ENCODE data around the gene MORF4L1.

DNA sequence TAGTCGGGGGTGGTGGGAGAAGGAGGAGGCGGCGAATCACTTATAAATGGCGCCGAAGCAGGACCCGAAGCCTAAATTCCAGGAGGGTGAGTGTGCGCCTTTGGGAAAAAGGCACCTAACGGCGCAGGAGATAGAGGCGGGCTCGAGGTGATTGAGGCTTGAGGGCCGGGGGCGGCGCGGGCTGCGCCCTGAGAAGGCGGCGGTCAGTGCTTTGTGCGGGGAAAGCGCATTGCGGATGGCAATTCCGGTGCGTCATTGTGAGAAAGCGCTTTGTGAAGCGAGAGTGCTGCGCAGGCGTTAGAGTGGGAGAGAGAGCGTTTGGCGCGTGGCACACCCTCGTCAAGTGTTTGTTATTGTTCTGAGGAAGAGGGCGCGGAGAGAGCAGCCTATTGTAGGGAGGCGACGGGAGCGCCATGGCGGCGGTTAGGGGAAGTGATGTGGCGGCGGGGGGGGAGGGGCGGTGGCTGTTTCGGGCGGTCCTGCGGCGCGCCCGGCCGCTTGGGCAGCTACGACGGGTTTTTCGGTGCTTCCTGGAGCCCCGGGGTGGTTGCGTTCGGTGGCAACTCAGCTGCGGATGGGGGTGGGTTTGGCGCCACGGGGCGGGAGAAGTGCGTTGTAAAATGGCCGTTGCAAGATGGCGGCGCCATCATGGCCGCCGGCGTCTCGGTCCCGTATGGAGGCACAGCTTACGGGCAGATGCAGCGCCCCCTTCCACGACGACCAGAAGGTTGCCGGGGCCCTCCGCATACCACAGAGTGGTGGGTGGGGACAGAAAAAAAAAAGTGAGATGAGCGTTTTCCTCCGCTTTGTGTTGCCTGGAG, 492 bp downstream of the MORF4L1 start:
- TF ChIP-seq IKZF1 (conservative IDR thresholded peaks at IDR 0.05) (peak; percentile 42), ESRRA (IDR thresholded peaks at IDR 0.05; ENCODE audit: low read length) (no peak), POLR2AphosphoS5 (IDR thresholded peaks at IDR 0.05; ENCODE audit: low read length) (peak; percentile 62), POLR2A (IDR thresholded peaks at IDR 0.05; ENCODE audit: low read depth, low read length) (peak; percentile 92)
- TF ChIP-seq, protein P1, sequence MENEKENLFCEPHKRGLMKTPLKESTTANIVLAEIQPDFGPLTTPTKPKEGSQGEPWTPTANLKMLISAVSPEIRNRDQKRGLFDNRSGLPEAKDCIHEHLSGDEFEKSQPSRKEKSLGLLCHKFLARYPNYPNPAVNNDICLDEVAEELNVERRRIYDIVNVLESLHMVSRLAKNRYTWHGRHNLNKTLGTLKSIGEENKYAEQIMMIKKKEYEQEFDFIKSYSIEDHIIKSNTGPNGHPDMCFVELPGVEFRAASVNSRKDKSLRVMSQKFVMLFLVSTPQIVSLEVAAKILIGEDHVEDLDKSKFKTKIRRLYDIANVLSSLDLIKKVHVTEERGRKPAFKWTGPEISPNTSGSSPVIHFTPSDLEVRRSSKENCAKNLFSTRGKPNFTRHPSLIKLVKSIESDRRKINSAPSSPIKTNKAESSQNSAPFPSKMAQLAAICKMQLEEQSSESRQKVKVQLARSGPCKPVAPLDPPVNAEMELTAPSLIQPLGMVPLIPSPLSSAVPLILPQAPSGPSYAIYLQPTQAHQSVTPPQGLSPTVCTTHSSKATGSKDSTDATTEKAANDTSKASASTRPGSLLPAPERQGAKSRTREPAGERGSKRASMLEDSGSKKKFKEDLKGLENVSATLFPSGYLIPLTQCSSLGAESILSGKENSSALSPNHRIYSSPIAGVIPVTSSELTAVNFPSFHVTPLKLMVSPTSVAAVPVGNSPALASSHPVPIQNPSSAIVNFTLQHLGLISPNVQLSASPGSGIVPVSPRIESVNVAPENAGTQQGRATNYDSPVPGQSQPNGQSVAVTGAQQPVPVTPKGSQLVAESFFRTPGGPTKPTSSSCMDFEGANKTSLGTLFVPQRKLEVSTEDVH (IDR thresholded peaks at IDR 0.05; ENCODE audit: low read depth, partially characterized antibody) = no peak

Measured in GM12878 (cell line).